Fibroblast of skin of left biceps (primary cell): ENCODE data around the gene VAC14.
"Not testable (repeated sequence)": the region's sequence is repeated elsewhere in the genome, so short reads cannot be mapped to it uniquely, and the experiment has no call there.

Source experiments
- DNase-seq, 2 experiments: peaks; one replicate each; pipeline ENCODE4 v3.0.0-alpha.2; 2013; ENCODE audit warnings: low read depth in 2 of 2

The VAC14 gene

GRCh38 chr16:70800781-70801480, at the start of gene VAC14:
Gene VAC14, minus strand, starts transcription at chr16:70801158. Its CDS starts 258 bp downstream, at chr16:70800900.
- DNase-seq: peak in 1 of 2 experiments; percentile 39

GRCh38 chr16:70823498-70824118, 22.6 kb upstream of the VAC14 start:
- DNase-seq: not testable (repeated sequence)

- not testable (repeated sequence) for DNase-seq
Measured at GRCh38 chr16:70822734-70823133, 21.8 kb upstream of the VAC14 start.

- not testable (repeated sequence) for DNase-seq
Measured at GRCh38 chr16:70818088-70818487, 17.1 kb upstream of the VAC14 start.

GRCh38 chr16:70809392-70810060, 8.6 kb upstream of the VAC14 start:
- DNase-seq: no peak

GRCh38 chr16:70808371-70808770, 7.4 kb upstream of the VAC14 start:
- DNase-seq: no peak

- peak in 1 of 2 experiments; percentile 25 for DNase-seq
Measured at GRCh38 chr16:70805787-70806186, 4.8 kb upstream of the VAC14 start.

GRCh38 chr16:70805380-70805779, 4.4 kb upstream of the VAC14 start:
- no peak for DNase-seq

GRCh38 chr16:70804734-70805169, 3.8 kb upstream of the VAC14 start:
- DNase-seq: no peak

- DNase-seq: no peak
Measured at GRCh38 chr16:70804153-70804733, 3.3 kb upstream of the VAC14 start.

GRCh38 chr16:70803319-70803718, 2.4 kb upstream of the VAC14 start:
- no peak for DNase-seq

- no peak for DNase-seq
Measured at GRCh38 chr16:70801611-70802010, 653 bp upstream of the VAC14 start.

GRCh38 chr16:70800311-70800710, 647 bp downstream of the VAC14 start:
- no peak for DNase-seq

GRCh38 chr16:70796301-70796700, 4.7 kb downstream of the VAC14 start:
- DNase-seq: no peak

- no peak for DNase-seq
Measured at GRCh38 chr16:70795296-70795912, 5.6 kb downstream of the VAC14 start.

GRCh38 chr16:70793851-70794502, 7.0 kb downstream of the VAC14 start:
- DNase-seq: no peak

GRCh38 chr16:70790815-70791214, 10.1 kb downstream of the VAC14 start:
- DNase-seq: no peak

GRCh38 chr16:70789595-70790447, 11.1 kb downstream of the VAC14 start:
- no peak for DNase-seq

GRCh38 chr16:70788668-70789594, 12.0 kb downstream of the VAC14 start:
- peak in 1 of 2 experiments; percentile 36 for DNase-seq
